HCT116 (cell line): ENCODE results near the gene FH. TPM values are rescaled to one million over a fixed set of nuclear protein-coding genes. Genes with fewer than 3 reads are reported as not detected.

ENCODE experiments used
- ATAC-seq: fragments of 200-7000 bp; cut with Tn5 transposase; 2 replicates; pipeline ENCODE4 v1.9.1; 2020; ENCODE audit warnings: mild to moderate bottlenecking, moderate library complexity
- BruUV-seq: library from RNA; stranded (reverse); fragments of 400-500 nt; replicated peaks from 2 replicates; lab custom pipeline; 2021; lab: Mats Ljungman, UMichigan
- CTCF ChIA-PET: fragments of 300-600 bp; sonication (Branson Sonifier 250); formaldehyde crosslinking; loops from one replicate; lab custom pipeline; 2021; ENCODE audit warnings: antibody characterized with exemption; lab: Charles Lee
- POLR2A ChIA-PET: fragments of 300-600, 350-600 bp; sonication (Branson Sonifier 250); formaldehyde crosslinking; loops from one replicate; lab custom pipeline; 2021; ENCODE audit warnings: antibody characterized with exemption; lab: Charles Lee
- RAD21 ChIA-PET, 2 experiments: fragments of 300-600 bp; sonication (Branson Sonifier 250); formaldehyde crosslinking; loops; one replicate each; lab custom pipeline; 2023; ENCODE audit warnings: low total read pairs in 2 of 2; ENCODE audit not compliant: uncharacterized antibody in 2 of 2, unreplicated experiment in 2 of 2, low non-redundant PET in 1 of 2; lab: Charles Lee
- DNase-seq: peaks from one replicate; pipeline ENCODE4 v3.0.0-alpha.2; 2010; ENCODE audit warnings: low read depth, low spot score
- H2AFZ ChIP-seq: fragments of 200-600 bp; shearing (Covaris generic), sonication (generic); 2 replicates; pipeline ENCODE4 v1.6.1; 2017; ENCODE audit warnings: low read depth, mixed run types, mixed read lengths, antibody characterized with exemption, low read length; ENCODE audit not compliant: poor library complexity, severe bottlenecking
- H3K27ac ChIP-seq: 2 replicates; pipeline ENCODE4 v1.5.1; 2012; ENCODE audit warnings: low read depth, low read length
- H3K27me3 ChIP-seq: fragments of 200-600 bp; sonication (generic); 2 replicates; pipeline ENCODE4 v1.6.1; 2016; ENCODE audit warnings: mixed run types, low read length, mixed read lengths; ENCODE audit not compliant: insufficient read depth
- H3K36me3 ChIP-seq, 2 experiments: fragments of 200-500 bp in 1 of 2; fragments of 200-600 bp in 1 of 2; sonication (Bioruptor generic) in 1 of 2; sonication (generic) in 1 of 2; 2 replicates each; pipeline versions ENCODE4 v1.5.1 to v1.6.1; 2014 to 2016; ENCODE audit warnings: low read length in 2 of 2, inconsistent platforms in 1 of 2, mixed read lengths in 1 of 2, mixed run types in 1 of 2; ENCODE audit not compliant: insufficient read depth in 2 of 2, control insufficient read depth in 1 of 2
- H3K4me1 ChIP-seq, 2 experiments: fragments of 200-600 bp in 1 of 2; sonication (generic) in 1 of 2; 2 replicates each; pipeline versions ENCODE4 v1.5.1 to v1.6.1; 2012 to 2017; ENCODE audit warnings: low read length in 2 of 2, inconsistent platforms in 1 of 2, mild to moderate bottlenecking in 1 of 2, mixed read lengths in 1 of 2, mixed run types in 1 of 2, moderate library complexity in 1 of 2; ENCODE audit not compliant: insufficient read depth in 2 of 2, control insufficient read depth in 1 of 2
- H3K4me2 ChIP-seq: fragments of 200-600 bp; sonication (generic); 2 replicates; pipeline ENCODE4 v1.6.1; 2017; ENCODE audit warnings: mixed run types, low read length, mixed read lengths
- H3K4me3 ChIP-seq, 2 experiments: fragments of 200-600 bp in 1 of 2; sonication (generic) in 1 of 2; replicated peaks in 1 of 2; 2 replicates each; pipeline ENCODE4 v1.5.1; 2011 to 2016; ENCODE audit warnings: low read length in 2 of 2, control low read depth in 1 of 2, low read depth in 1 of 2, mild to moderate bottlenecking in 1 of 2, mixed read lengths in 1 of 2, mixed run types in 1 of 2
- H3K79me2 ChIP-seq: fragments of 200-600 bp; sonication (generic); 2 replicates; pipeline ENCODE4 v1.6.1; 2017; ENCODE audit warnings: mild to moderate bottlenecking, mixed run types, low read length, moderate library complexity, mixed read lengths; ENCODE audit not compliant: insufficient read depth
- H3K9ac ChIP-seq: fragments of 200-600 bp; sonication (generic); 2 replicates; pipeline ENCODE4 v1.6.1; 2016; ENCODE audit warnings: low read length, mixed read lengths
- H3K9me2 ChIP-seq: fragments of 200-600 bp; sonication (generic), shearing (Covaris generic); 2 replicates; pipeline ENCODE4 v1.6.1; 2017; ENCODE audit warnings: mixed run types, mild to moderate bottlenecking, moderate library complexity; ENCODE audit not compliant: insufficient read depth
- H3K9me3 ChIP-seq, 2 experiments: fragments of 200-500 bp in 1 of 2; fragments of 200-600 bp in 1 of 2; sonication (Bioruptor generic) in 1 of 2; sonication (generic) in 1 of 2; 2 replicates each; pipeline ENCODE4 v1.6.1; 2014 to 2017; ENCODE audit warnings: low read length in 2 of 2, mixed read lengths in 2 of 2, inconsistent platforms in 1 of 2, low read depth in 1 of 2, mild to moderate bottlenecking in 1 of 2, mixed run types in 1 of 2, moderate library complexity in 1 of 2; ENCODE audit not compliant: control insufficient read depth in 1 of 2, insufficient read depth in 1 of 2
- H4K20me1 ChIP-seq: fragments of 200-600 bp; sonication (generic), shearing (Covaris generic); 2 replicates; pipeline ENCODE4 v1.6.1; 2017; ENCODE audit warnings: mixed run types, mild to moderate bottlenecking, moderate library complexity; ENCODE audit not compliant: insufficient read depth
- CEBPB ChIP-seq: IDR thresholded peaks from 2 replicates; pipeline ENCODE4 v1.6.1; 2012; ENCODE audit warnings: low read depth
- EZH2 ChIP-seq: fragments of 200-600 bp; sonication (generic); IDR thresholded peaks from 2 replicates; pipeline ENCODE4 v1.6.1; 2017; ENCODE audit warnings: antibody characterized with exemption, mixed run types
- FOSL1 ChIP-seq: IDR thresholded peaks from 2 replicates; pipeline ENCODE4 v1.6.1; 2012; ENCODE audit warnings: low read depth
- RAD21 ChIP-seq: IDR thresholded peaks from 2 replicates; pipeline ENCODE4 v1.6.1; 2012; ENCODE audit warnings: low read depth, mild to moderate bottlenecking
- SP1 ChIP-seq: IDR thresholded peaks from 2 replicates; pipeline ENCODE4 v1.6.1; 2012; ENCODE audit warnings: low read depth
- TCF7L2 ChIP-seq: IDR thresholded peaks from 2 replicates; pipeline ENCODE4 v1.7.0; 2011; ENCODE audit warnings: borderline replicate concordance, inconsistent platforms; ENCODE audit not compliant: insufficient read depth, insufficient read length; ENCODE audit errors: extremely low read depth
- ZFX ChIP-seq: fragments of 450-650 bp; IDR thresholded peaks from 2 replicates; pipeline ENCODE4 v1.6.1; 2017
- intact Hi-C: fragments of 100-400 bp; cut with micrococcal nuclease; formaldehyde crosslinking; loops from 2 replicates; pipeline ENCODE4 v1.10.0; 2022
- total RNA-seq: library from RNA; stranded (reverse); gene quantifications from one replicate; pipeline ENCODE4 v1.2.1, GENCODE V29; 2021; ENCODE audit not compliant: unreplicated experiment
- TF ChIP-seq, protein P1 (sequence below), 3 experiments: fragments of 200-600 bp in 1 of 3; sonication (generic) in 1 of 3; IDR thresholded peaks in 2 of 3; conservative IDR thresholded peaks in 1 of 3; 2 replicates each; pipeline ENCODE4 v1.5.1; 2012 to 2017; ENCODE audit warnings: low read depth in 2 of 3, low read length in 2 of 3, antibody characterized with exemption in 1 of 3, borderline replicate concordance in 1 of 3, control low read depth in 1 of 3, mild to moderate bottlenecking in 1 of 3, mixed read lengths in 1 of 3, mixed run types in 1 of 3, moderate library complexity in 1 of 3; ENCODE audit not compliant: insufficient read depth in 1 of 3
- TF ChIP-seq, protein P2 (sequence below): IDR thresholded peaks from 2 replicates; pipeline ENCODE4 v1.6.1; 2012
- TF ChIP-seq, protein P3 (sequence below): IDR thresholded peaks from 2 replicates; pipeline ENCODE4 v1.6.1; 2012

Gene FH
- total RNA-seq, 1 experiment from 2014 or later: 67.7 TPM

DNA sequence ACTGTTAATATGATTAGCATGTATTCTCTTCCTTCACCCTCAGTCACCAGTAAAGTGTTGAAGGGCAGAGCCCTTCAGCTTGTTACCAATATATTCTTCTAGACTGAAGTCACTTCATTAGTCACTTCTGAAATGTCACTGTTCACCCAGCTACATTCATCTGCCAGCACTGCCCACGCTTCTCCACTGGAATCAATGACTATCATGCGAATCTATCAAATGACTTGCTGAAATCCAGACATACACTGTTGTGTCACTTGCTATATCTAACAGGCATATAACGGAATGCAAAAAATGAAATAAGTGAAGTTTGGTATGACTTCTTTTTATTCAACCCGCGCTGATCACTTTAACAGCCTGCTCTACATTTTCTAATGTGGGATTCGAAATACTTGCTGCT is 16.1 kb downstream of the FH start:
- Histone ChIP-seq H3K4me2 (no peak overlapping the region), H3K9ac (no peak overlapping the region), H3K36me3 (peaks cover 12 to 20% of the 10 kb centered on the region in 2 experiments), H4K20me1 (no peaks in the 10 kb centered on the region), H3K4me3 (no peak overlapping the region), H3K9me3 (no peaks in the 10 kb centered on the region), H3K27me3 (no peaks in the 10 kb centered on the region), H3K9me2 (no peaks in the 10 kb centered on the region), H3K4me1 (no peaks in the 10 kb centered on the region), H3K27ac (no peak overlapping the region), H2AFZ (no peak overlapping the region), H3K79me2 (no peaks in the 10 kb centered on the region)
- ATAC-seq (no peak), DNase-seq (no peak)
- TF ChIP-seq ZFX (no peak), SP1 (no peak), CEBPB (no peak), FOSL1 (no peak), TCF7L2 (no peak), EZH2 (no peak), RAD21 (no peak)
- TF ChIP-seq, protein P1, sequence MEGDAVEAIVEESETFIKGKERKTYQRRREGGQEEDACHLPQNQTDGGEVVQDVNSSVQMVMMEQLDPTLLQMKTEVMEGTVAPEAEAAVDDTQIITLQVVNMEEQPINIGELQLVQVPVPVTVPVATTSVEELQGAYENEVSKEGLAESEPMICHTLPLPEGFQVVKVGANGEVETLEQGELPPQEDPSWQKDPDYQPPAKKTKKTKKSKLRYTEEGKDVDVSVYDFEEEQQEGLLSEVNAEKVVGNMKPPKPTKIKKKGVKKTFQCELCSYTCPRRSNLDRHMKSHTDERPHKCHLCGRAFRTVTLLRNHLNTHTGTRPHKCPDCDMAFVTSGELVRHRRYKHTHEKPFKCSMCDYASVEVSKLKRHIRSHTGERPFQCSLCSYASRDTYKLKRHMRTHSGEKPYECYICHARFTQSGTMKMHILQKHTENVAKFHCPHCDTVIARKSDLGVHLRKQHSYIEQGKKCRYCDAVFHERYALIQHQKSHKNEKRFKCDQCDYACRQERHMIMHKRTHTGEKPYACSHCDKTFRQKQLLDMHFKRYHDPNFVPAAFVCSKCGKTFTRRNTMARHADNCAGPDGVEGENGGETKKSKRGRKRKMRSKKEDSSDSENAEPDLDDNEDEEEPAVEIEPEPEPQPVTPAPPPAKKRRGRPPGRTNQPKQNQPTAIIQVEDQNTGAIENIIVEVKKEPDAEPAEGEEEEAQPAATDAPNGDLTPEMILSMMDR (IDR thresholded peaks at IDR 0.05 in 2 of 3, conservative IDR thresholded peaks at IDR 0.05 in 1 of 3; ENCODE audit: borderline replicate concordance in 1 of 3, insufficient read depth in 1 of 3, low read depth in 2 of 3, low read length in 2 of 3): no peak
- TF ChIP-seq, protein P2, sequence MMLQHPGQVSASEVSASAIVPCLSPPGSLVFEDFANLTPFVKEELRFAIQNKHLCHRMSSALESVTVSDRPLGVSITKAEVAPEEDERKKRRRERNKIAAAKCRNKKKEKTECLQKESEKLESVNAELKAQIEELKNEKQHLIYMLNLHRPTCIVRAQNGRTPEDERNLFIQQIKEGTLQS: no peak
- TF ChIP-seq, protein P3, sequence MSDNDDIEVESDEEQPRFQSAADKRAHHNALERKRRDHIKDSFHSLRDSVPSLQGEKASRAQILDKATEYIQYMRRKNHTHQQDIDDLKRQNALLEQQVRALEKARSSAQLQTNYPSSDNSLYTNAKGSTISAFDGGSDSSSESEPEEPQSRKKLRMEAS: no peak
- BruUV-seq: no TSS peak
- CTCF ChIA-PET: no interaction called here
- intact Hi-C loops: no loop called here
- POLR2A ChIA-PET: no interaction called here
- RAD21 ChIA-PET: no interaction called here
